Suprapubic skin (tissue), 4 donors: ENCODE results near the gene GFOD1.

Experiments used
- CTCF ChIP-seq, 2 donors: fragments of 200-600 bp in 1 of 2; fragments of 450-650 bp in 1 of 2; sonication (generic) in 1 of 2; IDR thresholded peaks; one replicate each; pipeline ENCODE4 v1.5.1; 2016 to 2019; ENCODE audit warnings: antibody characterized with exemption in 2 of 2, mild to moderate bottlenecking in 1 of 2, moderate library complexity in 1 of 2
- EP300 ChIP-seq: sonication (generic); formaldehyde crosslinking; IDR thresholded peaks from one replicate; pipeline ENCODE4 v1.6.1; 2017; ENCODE audit warnings: antibody characterized with exemption
- POLR2A ChIP-seq, 2 donors: fragments of 450-650 bp; IDR thresholded peaks; one replicate each; pipeline ENCODE4 v1.6.1; 2017; ENCODE audit warnings: antibody characterized with exemption in 2 of 2, mild to moderate bottlenecking in 2 of 2, moderate library complexity in 2 of 2
- POLR2AphosphoS5 ChIP-seq, 3 donors: sonication (generic); formaldehyde crosslinking; IDR thresholded peaks; one replicate each; pipeline ENCODE4 v1.6.1; 2017; ENCODE audit warnings: antibody characterized with exemption in 3 of 3

DNA sequence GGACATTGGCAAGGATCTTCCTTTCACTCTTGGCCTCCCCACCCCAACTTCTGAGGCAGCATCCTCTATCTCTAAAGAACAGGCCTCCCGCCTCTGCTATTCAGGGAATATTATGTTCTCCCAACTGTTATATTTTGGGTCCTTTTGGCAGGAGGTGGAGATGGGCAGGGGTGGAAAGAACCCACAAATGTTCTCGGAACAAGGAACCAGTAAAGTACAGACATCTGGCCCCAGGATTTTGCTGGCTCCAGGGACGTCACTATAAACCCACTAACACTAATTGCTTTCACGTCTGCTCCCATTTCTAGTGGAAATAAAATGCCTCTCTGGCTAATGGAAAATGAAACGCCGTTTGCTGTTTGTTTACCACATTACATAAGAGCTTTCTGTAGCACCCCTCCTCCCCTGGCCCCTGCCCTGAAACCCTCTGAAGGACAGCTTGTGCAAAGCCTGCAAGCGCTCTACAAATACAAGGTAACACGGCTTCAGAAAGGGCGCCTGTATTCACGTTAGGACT lies 81.4 kb downstream of the GFOD1 start:
- TF ChIP-seq CTCF (IDR thresholded peaks at IDR 0.05) (no peak), POLR2A (IDR thresholded peaks at IDR 0.05) (no peak), POLR2AphosphoS5 (IDR thresholded peaks at IDR 0.05) (no peak), EP300 (no peak)
